Islet of Langerhans (tissue), 1 donor: ENCODE results near the gene NHSL2.
"Not testable (repeated sequence)": the region's sequence is repeated elsewhere in the genome, so short reads cannot be mapped to it uniquely, and the experiment has no call there.

Source experiments
- FAIRE-seq: peaks from one replicate; lab custom pipeline; 2011; peaks lifted over from hg19 to GRCh38; lab: Jason Lieb, UNC

Gene NHSL2

GRCh38 chrX:72043636-72044035, 133.0 kb downstream of the NHSL2 start:
- no peak for FAIRE-seq

GRCh38 chrX:72045141-72045540, 134.5 kb downstream of the NHSL2 start:
- no peak for FAIRE-seq

GRCh38 chrX:72045552-72046277, 135.1 kb downstream of the NHSL2 start:
- no peak for FAIRE-seq

- no peak for FAIRE-seq
Measured at GRCh38 chrX:72046447-72046846, 135.8 kb downstream of the NHSL2 start.

GRCh38 chrX:72048510-72049455, 138.1 kb downstream of the NHSL2 start:
- no peak for FAIRE-seq

- no peak for FAIRE-seq
Measured at GRCh38 chrX:72050011-72050410, 139.4 kb downstream of the NHSL2 start.

GRCh38 chrX:72051589-72051988, 140.9 kb downstream of the NHSL2 start:
- FAIRE-seq = no peak

GRCh38 chrX:72052415-72053090, 141.9 kb downstream of the NHSL2 start:
- FAIRE-seq = no peak

GRCh38 chrX:72053508-72053907, 142.9 kb downstream of the NHSL2 start:
- FAIRE-seq = no peak

GRCh38 chrX:72054779-72055489, 144.3 kb downstream of the NHSL2 start:
- no peak for FAIRE-seq

GRCh38 chrX:72057331-72057730, 146.7 kb downstream of the NHSL2 start:
- no peak for FAIRE-seq

GRCh38 chrX:72057849-72058248, 147.2 kb downstream of the NHSL2 start:
- FAIRE-seq = no peak

- not testable (repeated sequence) for FAIRE-seq
Measured at GRCh38 chrX:72058346-72058745, 147.7 kb downstream of the NHSL2 start.

- no peak for FAIRE-seq
Measured at GRCh38 chrX:72060196-72060920, 149.7 kb downstream of the NHSL2 start.

- FAIRE-seq = no peak
Measured at GRCh38 chrX:72060921-72061490, 150.4 kb downstream of the NHSL2 start.

GRCh38 chrX:72062916-72063315, 152.3 kb downstream of the NHSL2 start:
- no peak for FAIRE-seq

GRCh38 chrX:72069350-72070160, 158.9 kb downstream of the NHSL2 start:
- no peak for FAIRE-seq

- FAIRE-seq = no peak
Measured at GRCh38 chrX:72071213-72071612, 160.6 kb downstream of the NHSL2 start.

GRCh38 chrX:72073633-72074032, 163.0 kb downstream of the NHSL2 start:
- no peak for FAIRE-seq

GRCh38 chrX:72078411-72078810, 167.8 kb downstream of the NHSL2 start:
- FAIRE-seq = no peak
